ENCODE measurements around the gene LTA. TPM values are rescaled to one million over a fixed set of nuclear protein-coding genes. Genes with fewer than 3 reads are reported as not detected.

Gene LTA
- not detected in 2 replicates for total RNA-seq

GRCh38 chr6:31572041-31572911 is at the start of gene LTA:
TSS of gene LTA (plus strand) at chr6:31572289. CDS start at chr6:31572743, 454 bp downstream.

GRCh38 chr6:31528821-31529328 is 43.2 kb upstream of the LTA start, which contains the start of gene MCCD1:
TSS of gene MCCD1 (plus strand) at chr6:31528962. CDS start at chr6:31529015, 53 bp downstream.

GRCh38 chr6:31541658-31542521 is 30.2 kb upstream of the LTA start, which contains the start of gene DDX39B:
TSS of gene DDX39B (minus strand) at chr6:31542003. CDS start at chr6:31540532, 1,471 bp downstream.

GRCh38 chr6:31546339-31546957 is 25.6 kb upstream of the LTA start, which contains the start of gene ATP6V1G2:
TSS of gene ATP6V1G2 (minus strand) at chr6:31546608. CDS start at chr6:31546559, 49 bp downstream.

GRCh38 chr6:31546958-31547726 is 24.9 kb upstream of the LTA start, which contains the start of gene NFKBIL1:
TSS of gene NFKBIL1 (plus strand) at chr6:31547608. CDS start at chr6:31547695, 87 bp downstream.

GRCh38 chr6:31575335-31575901 is 3.3 kb downstream of the LTA start, which contains the start of gene TNF:
TSS of gene TNF (plus strand) at chr6:31575565. CDS start at chr6:31575742, 177 bp downstream.

GRCh38 chr6:31582230-31582643 is 10.1 kb downstream of the LTA start, which contains the start of gene LTB:
TSS of gene LTB (minus strand) at chr6:31582424. CDS start at chr6:31582417, 7 bp downstream.

GRCh38 chr6:31586008-31586407 is 13.9 kb downstream of the LTA start, which contains the start of gene LST1:
TSS of gene LST1 (plus strand) at chr6:31586277. CDS start at chr6:31587300, 1,023 bp downstream.

GRCh38 chr6:31614684-31615578 is 42.8 kb downstream of the LTA start, which contains the start of gene AIF1:
TSS of gene AIF1 (plus strand) at chr6:31615234. CDS start at chr6:31615330, 96 bp downstream.

GRCh38 chr6:31620586-31621319 is 48.7 kb downstream of the LTA start, which contains the start of gene PRRC2A:
TSS of gene PRRC2A (plus strand) at chr6:31620715. CDS start at chr6:31622790, 2,075 bp downstream.

Small RNA genes lying within 50 kb of the gene (small RNA-seq; reads per million reads assigned to genes)
- gene SNORA38 (186 reads per million, percentile 99 among the genes with 10 or more reads in this experiment), gene SNORD117 (398 reads per million, percentile 99 among the genes with 10 or more reads in this experiment), gene SNORD84 (not detected), gene UQCRHP1 (not detected)

Other genes with a start within 250 kb of the LTA start
- gene HLA-B, start 215.1 kb upstream of the LTA start, total RNA-seq: 86.9 and 125 TPM in 2 replicates
- 31.8 and 44.9 TPM in 2 replicates for gene MICA, start 168.7 kb upstream of the LTA start, total RNA-seq
- 22.5 and 33.1 TPM in 2 replicates for gene MICB, start 74.1 kb upstream of the LTA start, total RNA-seq
- gene MCCD1, start 43.3 kb upstream of the LTA start, total RNA-seq: not detected in 2 replicates
- 455 and 468 TPM in 2 replicates for gene DDX39B, start 30.3 kb upstream of the LTA start, total RNA-seq
- gene ATP6V1G2, start 25.7 kb upstream of the LTA start, total RNA-seq: 0.50 and 0.53 TPM in 2 replicates
- gene NFKBIL1, start 24.7 kb upstream of the LTA start, total RNA-seq: 17.1 and 19.1 TPM in 2 replicates
- gene TNF, start 3.3 kb downstream of the LTA start, total RNA-seq: not detected in 2 replicates
- gene LTB, start 10.1 kb downstream of the LTA start, total RNA-seq: 0.80 and 1.2 TPM in 2 replicates
- gene LST1, start 14.0 kb downstream of the LTA start, total RNA-seq: 0.29 and 0.40 TPM in 2 replicates
- not detected in 2 replicates for gene NCR3, start 20.7 kb downstream of the LTA start, total RNA-seq
- gene AIF1, start 42.9 kb downstream of the LTA start, total RNA-seq: not detected in 2 replicates
- gene PRRC2A, start 48.4 kb downstream of the LTA start, total RNA-seq: 84.0 and 112 TPM in 2 replicates
- 149 and 209 TPM in 2 replicates for gene BAG6, start 80.4 kb downstream of the LTA start, total RNA-seq
- 0.29 TPM in 1 of 2 replicates, not detected in the other for gene APOM, start 83.6 kb downstream of the LTA start, total RNA-seq
- gene C6orf47, start 88.5 kb downstream of the LTA start, total RNA-seq: 11.8 and 12.0 TPM in 2 replicates
- gene GPANK1, start 92.7 kb downstream of the LTA start, total RNA-seq: 11.8 and 15.4 TPM in 2 replicates
- 178 and 196 TPM in 2 replicates for gene CSNK2B, start 93.8 kb downstream of the LTA start, total RNA-seq
- gene LY6G5B, start 97.7 kb downstream of the LTA start, total RNA-seq: 5.7 and 7.2 TPM in 2 replicates
- gene LY6G5C, start 108.8 kb downstream of the LTA start, total RNA-seq: 1.3 and 1.6 TPM in 2 replicates
- gene ABHD16A, start 131.0 kb downstream of the LTA start, total RNA-seq: 26.7 and 30.5 TPM in 2 replicates
- not detected in 2 replicates for gene LY6G6F, start 134.6 kb downstream of the LTA start, total RNA-seq
- gene LY6G6D, start 143.1 kb downstream of the LTA start, total RNA-seq: not detected in 2 replicates
- gene LY6G6C, start 149.5 kb downstream of the LTA start, total RNA-seq: not detected in 2 replicates
- not detected in 2 replicates for gene MPIG6B, start 151.1 kb downstream of the LTA start, total RNA-seq
- gene DDAH2, start 157.0 kb downstream of the LTA start, total RNA-seq: 35.2 and 44.4 TPM in 2 replicates
- gene CLIC1, start 164.2 kb downstream of the LTA start, total RNA-seq: 650 and 798 TPM in 2 replicates
- 18.6 and 30.9 TPM in 2 replicates for gene MSH5, start 167.7 kb downstream of the LTA start, total RNA-seq
- gene SAPCD1, start 190.4 kb downstream of the LTA start, total RNA-seq: 0.66 and 1.6 TPM in 2 replicates
- gene VWA7, start 205.0 kb downstream of the LTA start, total RNA-seq: 0.27 and 0.29 TPM in 2 replicates
- gene VARS1, start 223.5 kb downstream of the LTA start, total RNA-seq: 80.2 and 96.9 TPM in 2 replicates
- gene LSM2, start 234.7 kb downstream of the LTA start, total RNA-seq: 51.3 and 55.1 TPM in 2 replicates
- gene HSPA1L, start 243.0 kb downstream of the LTA start, total RNA-seq: 0.40 and 0.57 TPM in 2 replicates
- 35.1 and 75.0 TPM in 2 replicates for gene HSPA1A, start 243.3 kb downstream of the LTA start, total RNA-seq